NCI-H2029 treated with DMSO at 0.1 percent for 48 hours (cell line): ENCODE results near the gene GAS5.
A peak's percentile ranks its signal among the peaks of the same experiment; 100 is the strongest.
"Not testable (repeated sequence)": the region's sequence is repeated elsewhere in the genome, so short reads cannot be mapped to it uniquely, and the experiment has no call there.

ENCODE experiments used
- DNase-seq: peaks from one replicate; lab custom pipeline; 2025; lab: John Stamatoyannopoulos, UW

Gene GAS5

GRCh38 chr1:173867753-173868265 lies at the start of gene GAS5:
GAS5 (minus strand) TSS chr1:173867989.
- peak; percentile 92 for DNase-seq

GRCh38 chr1:173917149-173917548 lies 49.4 kb upstream of the GAS5 start, which contains the start of gene SERPINC1:
SERPINC1 (minus strand) TSS chr1:173917327; CDS start chr1:173917259, 68 bp downstream.
- DNase-seq: no peak

GRCh38 chr1:173916667-173917066 lies 48.9 kb upstream of the GAS5 start:
- DNase-seq: no peak

- DNase-seq: no peak
Observed at GRCh38 chr1:173915596-173915995, 47.8 kb upstream of the GAS5 start.

- no peak for DNase-seq
Observed at GRCh38 chr1:173914366-173914871, 46.6 kb upstream of the GAS5 start.

GRCh38 chr1:173913111-173913510 lies 45.3 kb upstream of the GAS5 start:
- no peak for DNase-seq

- DNase-seq: no peak
Observed at GRCh38 chr1:173903827-173904531, 36.2 kb upstream of the GAS5 start.

- DNase-seq: no peak
Observed at GRCh38 chr1:173900992-173901391, 33.2 kb upstream of the GAS5 start.

GRCh38 chr1:173900427-173900826 lies 32.6 kb upstream of the GAS5 start:
- no peak for DNase-seq

- DNase-seq: no peak
Observed at GRCh38 chr1:173894189-173894588, 26.4 kb upstream of the GAS5 start.

- no peak for DNase-seq
Observed at GRCh38 chr1:173893611-173894010, 25.8 kb upstream of the GAS5 start.

- no peak for DNase-seq
Observed at GRCh38 chr1:173889885-173890284, 22.1 kb upstream of the GAS5 start.

- DNase-seq: no peak
Observed at GRCh38 chr1:173888749-173889148, 21.0 kb upstream of the GAS5 start.

- no peak for DNase-seq
Observed at GRCh38 chr1:173887627-173888026, 19.8 kb upstream of the GAS5 start.

GRCh38 chr1:173886746-173887611 lies 19.2 kb upstream of the GAS5 start:
- DNase-seq: no peak

- DNase-seq: no peak
Observed at GRCh38 chr1:173884701-173885100, 16.9 kb upstream of the GAS5 start.

- not testable (repeated sequence) for DNase-seq
Observed at GRCh38 chr1:173881117-173881516, 13.3 kb upstream of the GAS5 start.

GRCh38 chr1:173878251-173878650 lies 10.5 kb upstream of the GAS5 start:
- no peak for DNase-seq

- no peak for DNase-seq
Observed at GRCh38 chr1:173876732-173877131, 8.9 kb upstream of the GAS5 start.

- no peak for DNase-seq
Observed at GRCh38 chr1:173871500-173871899, 3.7 kb upstream of the GAS5 start.

GRCh38 chr1:173871091-173871490 lies 3.3 kb upstream of the GAS5 start:
- DNase-seq: no peak

- peak; percentile 0 for DNase-seq
Observed at GRCh38 chr1:173870252-173871075, 2.7 kb upstream of the GAS5 start.
